Diencephalon (tissue), 1 donor: ENCODE measurements around the gene XKR7. TPM values are rescaled to one million over a fixed set of nuclear protein-coding genes. Genes with fewer than 3 reads are reported as not detected.

Source experiments
- small RNA-seq: library from RNA; depleted of rRNA; stranded (forward); fragments of <200 nt; gene quantifications from one replicate; pipeline ENCODE3, GENCODE V24; 2014
- total RNA-seq: library from RNA; depleted of rRNA; stranded (reverse); fragments of >200 nt; gene quantifications from one replicate; pipeline ENCODE4 v1.2.3, GENCODE V29; 2014

The XKR7 gene, protein sequence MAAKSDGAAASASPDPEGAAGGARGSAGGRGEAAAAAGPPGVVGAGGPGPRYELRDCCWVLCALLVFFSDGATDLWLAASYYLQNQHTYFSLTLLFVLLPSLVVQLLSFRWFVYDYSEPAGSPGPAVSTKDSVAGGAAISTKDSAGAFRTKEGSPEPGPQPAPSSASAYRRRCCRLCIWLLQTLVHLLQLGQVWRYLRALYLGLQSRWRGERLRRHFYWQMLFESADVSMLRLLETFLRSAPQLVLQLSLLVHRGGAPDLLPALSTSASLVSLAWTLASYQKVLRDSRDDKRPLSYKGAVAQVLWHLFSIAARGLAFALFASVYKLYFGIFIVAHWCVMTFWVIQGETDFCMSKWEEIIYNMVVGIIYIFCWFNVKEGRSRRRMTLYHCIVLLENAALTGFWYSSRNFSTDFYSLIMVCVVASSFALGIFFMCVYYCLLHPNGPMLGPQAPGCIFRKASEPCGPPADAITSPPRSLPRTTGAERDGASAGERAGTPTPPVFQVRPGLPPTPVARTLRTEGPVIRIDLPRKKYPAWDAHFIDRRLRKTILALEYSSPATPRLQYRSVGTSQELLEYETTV
- 10.1 TPM for total RNA-seq

GRCh38 chr20:31967830-31968249 lies at the start of gene XKR7:
XKR7 (plus strand) TSS chr20:31968151; CDS start chr20:31968176, 25 bp downstream.

DNA sequence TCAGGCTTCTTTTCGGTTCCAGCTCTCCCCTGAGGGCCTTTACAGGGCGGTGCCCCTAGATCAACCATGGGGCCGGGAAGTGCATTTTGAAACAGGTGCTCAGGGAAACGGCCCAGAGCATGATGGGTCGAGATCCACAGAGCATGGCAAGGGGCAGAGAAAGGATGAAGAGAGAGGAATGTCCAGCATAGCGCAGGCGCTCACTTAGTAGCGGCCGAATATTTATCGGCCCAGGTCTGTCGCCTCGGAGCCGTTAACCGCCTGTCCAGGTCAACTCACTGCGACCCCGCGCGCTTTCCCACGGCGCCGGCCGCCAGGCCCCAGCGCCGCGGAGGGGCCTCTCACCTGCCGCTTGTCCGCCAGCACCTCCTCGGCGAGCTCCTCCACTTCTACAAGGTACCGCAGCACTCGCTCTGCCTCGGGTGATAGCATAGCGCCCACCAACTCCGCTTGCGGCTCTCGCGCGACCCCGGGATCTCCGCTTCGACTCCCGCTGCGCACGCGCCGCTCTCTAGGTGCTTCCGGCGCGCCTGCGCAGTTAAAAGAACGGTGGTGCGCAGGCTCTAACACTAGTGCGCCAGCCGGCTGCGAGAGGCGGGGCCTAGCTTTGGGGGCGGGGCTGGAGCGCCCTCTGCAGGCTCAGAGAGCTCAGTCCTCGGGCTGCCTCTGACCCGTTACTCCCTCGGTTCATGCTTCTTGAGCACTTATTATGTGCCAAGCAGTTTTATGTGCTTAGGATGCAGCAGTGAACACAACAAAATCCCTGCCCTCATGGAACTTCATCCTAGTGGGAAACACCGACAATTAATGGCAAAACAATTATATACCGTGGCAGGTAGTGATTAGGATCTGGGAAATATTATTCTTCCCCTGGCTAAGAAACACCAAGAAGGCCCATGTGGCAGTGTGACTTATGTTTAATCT lies 16.2 kb upstream of the XKR7 start, which contains the start of gene PDRG1:
TSS of gene PDRG1 (minus strand) at position 517 of the 924 bp plus-strand sequence. CDS start at position 432, 85 bp downstream.

GRCh38 chr20:32010101-32010500 lies 42.1 kb downstream of the XKR7 start, which contains the start of gene CCM2L:
CCM2L (plus strand) TSS chr20:32010438; CDS start chr20:32010455, 17 bp downstream.

DNA sequence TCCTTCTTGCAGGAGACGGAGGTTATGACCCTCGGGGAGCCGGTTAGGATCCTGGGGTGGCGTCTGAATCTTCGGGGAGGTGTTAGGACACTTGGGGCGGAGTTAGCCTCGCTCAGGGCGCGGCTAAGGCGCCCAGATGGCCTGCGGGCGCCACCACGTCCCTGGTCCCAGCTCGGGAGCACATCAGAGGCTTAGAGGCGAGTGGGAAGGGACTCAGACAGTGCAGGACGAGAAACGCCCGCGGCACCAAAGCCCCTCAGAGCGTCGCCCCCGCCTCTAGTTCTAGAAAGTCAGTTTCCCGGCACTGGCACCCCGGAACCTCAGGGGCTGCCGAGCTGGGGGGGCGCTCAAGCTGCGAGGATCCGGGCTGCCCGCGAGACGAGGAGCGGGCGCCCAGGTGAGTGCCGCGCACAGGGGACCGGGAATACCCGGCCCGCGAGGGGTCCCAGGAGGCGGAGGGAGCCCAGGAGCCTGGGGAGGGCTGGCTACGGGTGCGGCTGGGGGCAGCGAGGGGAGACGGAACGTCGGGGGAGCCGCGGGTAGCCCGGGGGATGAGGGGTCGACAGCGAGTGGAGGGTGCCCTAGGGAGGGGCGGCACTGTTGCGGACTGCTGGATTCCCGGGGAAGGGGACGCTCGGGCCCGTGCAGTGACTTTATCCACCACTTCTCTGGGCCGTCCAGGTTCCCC lies 84.3 kb downstream of the XKR7 start, which contains the start of gene HCK:
TSS of gene HCK (plus strand) at position 153 of the 688 bp plus-strand sequence.

Small RNA genes lying within 50 kb of the gene (small RNA-seq; reads per million reads assigned to genes)
- gene RNA5SP481 (0.18 reads per million), gene RNA5SP482 (not detected)

Other genes with a start within 250 kb of the XKR7 start
- gene BCL2L1, start 245.3 kb upstream of the XKR7 start, total RNA-seq = 46.4 TPM
- gene TPX2, start 228.9 kb upstream of the XKR7 start, total RNA-seq = 11.3 TPM
- gene MYLK2, start 148.8 kb upstream of the XKR7 start, total RNA-seq = 1.6 TPM
- 1.4 TPM for gene FOXS1, start 122.5 kb upstream of the XKR7 start, total RNA-seq
- gene DUSP15, start 97.6 kb upstream of the XKR7 start, total RNA-seq = 12.5 TPM
- gene TTLL9, start 97.5 kb upstream of the XKR7 start, total RNA-seq = 7.4 TPM
- 10.4 TPM for gene PDRG1, start 16.1 kb upstream of the XKR7 start, total RNA-seq
- gene CCM2L, start 42.3 kb downstream of the XKR7 start, total RNA-seq = 3.7 TPM
- 5.1 TPM for gene HCK, start 84.1 kb downstream of the XKR7 start, total RNA-seq
- gene TM9SF4, start 141.6 kb downstream of the XKR7 start, total RNA-seq = 25.4 TPM
- gene PLAGL2, start 239.6 kb downstream of the XKR7 start, total RNA-seq = 1.8 TPM
- 16.6 TPM for gene POFUT1, start 239.7 kb downstream of the XKR7 start, total RNA-seq